Gastrocnemius medialis (tissue), 4 donors: ENCODE measurements around the gene FGD5. TPM values are rescaled to one million over a fixed set of nuclear protein-coding genes. Genes with fewer than 3 reads are reported as not detected.

Experiments used
- ATAC-seq, 2 donors: fragments of 150-250 bp; one replicate each; pipeline ENCODE4 v1.9.1; 2016
- DNase-seq, 2 donors: peaks; one replicate each; pipeline ENCODE4 v3.0.0-alpha.2; 2019
- H3K27ac ChIP-seq, 4 donors: fragments of 200-600 bp; sonication (generic); 1 replicate in 1 of 4; 2 replicates in 3 of 4; pipeline ENCODE4 v1.5.1; 2016 to 2018; ENCODE audit warnings: mild to moderate bottlenecking in 2 of 4, moderate library complexity in 1 of 4
- H3K27me3 ChIP-seq, 3 donors: fragments of 200-600 bp; sonication (generic) in 2 of 3; 1 replicate in 1 of 3; 2 replicates in 2 of 3; pipeline versions ENCODE4 v1.5.1 to v1.6.0; 2016 to 2019; ENCODE audit warnings: mild to moderate bottlenecking in 1 of 3, moderate library complexity in 1 of 3
- H3K36me3 ChIP-seq, 2 donors: fragments of 200-600 bp; sonication (generic) in 1 of 2; one replicate each; pipeline ENCODE4 v1.5.1; 2017 to 2018
- H3K4me1 ChIP-seq, 2 donors: fragments of 200-600 bp; sonication (generic) in 1 of 2; one replicate each; pipeline ENCODE4 v1.5.1; 2016 to 2017; ENCODE audit warnings: mild to moderate bottlenecking in 2 of 2
- H3K4me3 ChIP-seq, 4 donors: fragments of 200-600 bp; sonication (generic) in 3 of 4; 1 replicate in 1 of 4; 2 replicates in 3 of 4; pipeline ENCODE4 v1.5.1; 2016 to 2019; ENCODE audit warnings: mild to moderate bottlenecking in 2 of 4
- H3K9me3 ChIP-seq, 3 donors: fragments of 200-600 bp; sonication (generic) in 2 of 3; 1 replicate in 1 of 3; 2 replicates in 2 of 3; pipeline ENCODE4 v1.5.1; 2016 to 2019
- CTCF ChIP-seq, 5 experiments: fragments of 450-650 bp in 3 of 5; fragments of 200-600 bp in 2 of 5; sonication (generic) in 2 of 5; IDR thresholded peaks in 4 of 5; conservative IDR thresholded peaks in 1 of 5; 1 replicate in 4 of 5; 2 replicates in 1 of 5; pipeline ENCODE4 v1.5.1; 2016 to 2019; ENCODE audit warnings: antibody characterized with exemption in 5 of 5, mild to moderate bottlenecking in 3 of 5, moderate library complexity in 3 of 5
- POLR2A ChIP-seq, 2 donors: fragments of 450-650 bp; IDR thresholded peaks; one replicate each; pipeline ENCODE4 v1.6.1; 2017; ENCODE audit warnings: antibody characterized with exemption in 2 of 2, mild to moderate bottlenecking in 2 of 2, moderate library complexity in 2 of 2
- in situ Hi-C, 4 donors: fragments of 200-750 bp; cut with MboI; loops; one replicate each; pipeline versions ENCODE4 v1.15.0 to v1.8.0; 2017; ENCODE audit warnings: low sequenced_read_pairs in 4 of 4
- intact Hi-C: fragments of 100-400 bp; cut with DNase I; formaldehyde crosslinking; loops from one replicate; pipeline ENCODE4 v1.15.1; 2023; ENCODE audit warnings: low total_unique reads
- total RNA-seq, 4 donors: library from RNA; depleted of rRNA; stranded (reverse); fragments of >200 nt; gene quantifications; one replicate each; pipeline versions ENCODE4 v1.1.0 to v1.2.3, GENCODE V29; 2016

The FGD5 gene
- total RNA-seq, 4 donors from 2014 or later = 4.4 to 8.4 (median 5.2) TPM

GRCh38 chr3:14788644-14789043 is 30.1 kb upstream of the FGD5 start:
- DNase-seq (no peak), ATAC-seq (no peak)
- Histone ChIP-seq H3K27ac (no peak overlapping the region), H3K9me3 (no peaks in the 10 kb centered on the region), H3K4me1 (peaks cover 0 to 4% of the 10 kb centered on the region in 2 donors), H3K36me3 (no peaks in the 10 kb centered on the region), H3K27me3 (peaks cover 0 to 3% (median 0%) of the 10 kb centered on the region in 3 donors), H3K4me3 (no peak overlapping the region)
- no peak for TF ChIP-seq POLR2A (IDR thresholded peaks at IDR 0.05)
- TF ChIP-seq CTCF (IDR thresholded peaks at IDR 0.05 in 4 of 5, conservative IDR thresholded peaks at IDR 0.05 in 1 of 5) = no peak
- intact Hi-C loops = no loop called here
- in situ Hi-C loops = loop anchor here in 1 of 4 donors (25.0 kb wide), 1 partner anchor 124 kb away; no protein-coding TSS in a partner anchor

- H3K36me3 ChIP-seq = no peaks in the 10 kb centered on the region
- H3K9me3 ChIP-seq = no peaks in the 10 kb centered on the region
- TF ChIP-seq POLR2A (IDR thresholded peaks at IDR 0.05) (no peak), CTCF (IDR thresholded peaks at IDR 0.05 in 4 of 5, conservative IDR thresholded peaks at IDR 0.05 in 1 of 5) (no peak)
- ATAC-seq (no peak), DNase-seq (no peak)
- intact Hi-C loops (no loop called here), in situ Hi-C loops (loop anchor here in 1 of 4 donors (25.0 kb wide), 1 partner anchor 123 kb away; no protein-coding TSS in a partner anchor)
- H3K4me3 ChIP-seq = no peak overlapping the region
- no peak overlapping the region for H3K27ac ChIP-seq
- peaks cover 0 to 3% (median 0%) of the 10 kb centered on the region in 3 donors for H3K27me3 ChIP-seq
- peaks cover 0 to 4% of the 10 kb centered on the region in 2 donors for H3K4me1 ChIP-seq
Measured at GRCh38 chr3:14789221-14789620, 29.5 kb upstream of the FGD5 start.

GRCh38 chr3:14789640-14790285 is 29.0 kb upstream of the FGD5 start:
- Histone ChIP-seq H3K36me3 (no peaks in the 10 kb centered on the region), H3K4me1 (peaks cover 0 to 4% of the 10 kb centered on the region in 2 donors), H3K9me3 (no peaks in the 10 kb centered on the region), H3K27me3 (peaks cover 0 to 3% (median 0%) of the 10 kb centered on the region in 3 donors), H3K27ac (no peak overlapping the region), H3K4me3 (no peak overlapping the region)
- intact Hi-C loops (loop anchor here (10.0 kb wide), 1 partner anchor 55 kb away; no protein-coding TSS in a partner anchor), in situ Hi-C loops (loop anchor here (5.0 to 25.0 kb wide), 3 partner anchors 123 to 135 kb away; no protein-coding TSS in a partner anchor)
- TF ChIP-seq CTCF (IDR thresholded peaks at IDR 0.05 in 4 of 5, conservative IDR thresholded peaks at IDR 0.05 in 1 of 5) (no peak), POLR2A (IDR thresholded peaks at IDR 0.05) (no peak)
- no peak for ATAC-seq
- DNase-seq = no peak

- intact Hi-C loops = loop anchor here (1.0 to 10.0 kb wide), 2 partner anchors 53 to 130 kb away; no protein-coding TSS in a partner anchor
Measured at GRCh38 chr3:14791343-14791945, 27.3 kb upstream of the FGD5 start.

More at GRCh38 chr3:14791343-14791945, 27.3 kb upstream of the FGD5 start:
- TF ChIP-seq CTCF (IDR thresholded peaks at IDR 0.05 in 4 of 5, conservative IDR thresholded peaks at IDR 0.05 in 1 of 5) (peak; percentile 32 to 67 (median 62)), POLR2A (IDR thresholded peaks at IDR 0.05) (no peak)
- DNase-seq = peak; percentile 18 to 46
- ATAC-seq = peak in 1 of 2 donors; percentile 59
- in situ Hi-C loops = loop anchor here (5.0 to 25.0 kb wide), 3 partner anchors 121 to 133 kb away; no protein-coding TSS in a partner anchor
- H3K27ac ChIP-seq = no peak overlapping the region
- H3K4me3 ChIP-seq = no peak overlapping the region
- no peaks in the 10 kb centered on the region for H3K9me3 ChIP-seq
- H3K4me1 ChIP-seq = peaks cover 0 to 4% of the 10 kb centered on the region in 2 donors
- no peaks in the 10 kb centered on the region for H3K27me3 ChIP-seq
- H3K36me3 ChIP-seq = no peaks in the 10 kb centered on the region
